ENCODE results near the gene TRIM47.
A peak's percentile ranks its signal among the peaks of the same experiment; 100 is the strongest.
"Not testable (repeated sequence)": the region's sequence is repeated elsewhere in the genome, so short reads cannot be mapped to it uniquely, and the experiment has no call there.

Gene TRIM47

GRCh38 chr17:75874323-75875181 is 3.8 kb downstream of the TRIM47 start:
- DNase-seq (ENCODE audit: low read depth, low spot score): no peak
- no peak overlapping the region for H3K4me3 ChIP-seq (ENCODE audit: low read length)

GRCh38 chr17:75873587-75874322 is 4.6 kb downstream of the TRIM47 start:
- H3K4me3 ChIP-seq (ENCODE audit: low read length): no peak overlapping the region
- DNase-seq (ENCODE audit: low read depth, low spot score): no peak

- no peak overlapping the region for H3K4me3 ChIP-seq (ENCODE audit: low read length)
- DNase-seq (ENCODE audit: low read depth, low spot score): no peak
Observed at GRCh38 chr17:75872434-75873351, 5.7 kb downstream of the TRIM47 start.

DNA sequence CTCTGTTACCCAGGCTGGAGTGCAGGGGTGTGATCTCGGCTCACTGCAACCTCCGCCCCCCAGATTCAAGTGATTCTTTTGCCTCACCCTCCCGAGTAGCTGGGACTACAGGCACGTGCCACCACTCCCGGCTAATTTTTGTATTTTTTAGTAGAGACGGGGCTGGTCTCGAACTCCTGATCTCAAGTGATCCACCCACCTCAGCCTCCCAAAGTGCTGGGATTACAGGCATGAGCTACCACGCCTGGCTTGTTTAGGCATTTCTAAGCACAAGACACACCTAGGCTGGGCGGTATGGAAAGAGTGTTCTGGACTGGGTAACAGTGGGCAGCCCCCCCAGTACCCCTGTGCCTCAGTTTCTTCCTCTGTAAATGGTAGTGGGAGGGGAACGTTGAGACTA is 8.2 kb downstream of the TRIM47 start:
- H3K4me3 ChIP-seq (ENCODE audit: low read length); DNase-seq (ENCODE audit: low read depth, low spot score): not testable (repeated sequence)

GRCh38 chr17:75869282-75870141 is 8.9 kb downstream of the TRIM47 start:
- DNase-seq (ENCODE audit: low read depth, low spot score): no peak
- no peak overlapping the region for H3K4me3 ChIP-seq (ENCODE audit: low read length)

GRCh38 chr17:75868730-75869281 is 9.6 kb downstream of the TRIM47 start:
- not testable (repeated sequence) for H3K4me3 ChIP-seq (ENCODE audit: low read length); DNase-seq (ENCODE audit: low read depth, low spot score)

GRCh38 chr17:75865404-75866188 is 12.8 kb downstream of the TRIM47 start:
- not testable (repeated sequence) for DNase-seq (ENCODE audit: low read depth, low spot score); H3K4me3 ChIP-seq (ENCODE audit: low read length)

DNA sequence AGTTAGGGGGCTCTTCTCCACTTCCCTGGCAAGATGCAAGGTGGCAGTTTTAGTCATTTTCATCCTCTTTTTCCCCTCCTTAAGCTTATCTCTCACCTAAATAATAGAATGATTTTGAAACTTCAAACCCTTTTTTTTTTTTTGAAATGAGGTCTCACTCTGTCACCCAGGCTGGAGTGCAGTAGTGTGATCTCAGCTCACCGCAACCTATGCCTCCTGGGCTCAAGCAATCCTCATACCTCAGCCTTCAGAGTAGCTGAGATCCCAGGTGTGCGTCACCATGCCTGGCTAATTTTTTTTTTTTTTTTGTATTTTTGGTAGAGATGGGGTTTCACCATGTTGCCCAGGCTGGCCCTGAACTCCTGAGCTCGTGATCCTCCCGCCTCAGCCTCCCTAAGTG is 13.5 kb downstream of the TRIM47 start:
- not testable (repeated sequence) for DNase-seq (ENCODE audit: low read depth, low spot score); H3K4me3 ChIP-seq (ENCODE audit: low read length)

DNA sequence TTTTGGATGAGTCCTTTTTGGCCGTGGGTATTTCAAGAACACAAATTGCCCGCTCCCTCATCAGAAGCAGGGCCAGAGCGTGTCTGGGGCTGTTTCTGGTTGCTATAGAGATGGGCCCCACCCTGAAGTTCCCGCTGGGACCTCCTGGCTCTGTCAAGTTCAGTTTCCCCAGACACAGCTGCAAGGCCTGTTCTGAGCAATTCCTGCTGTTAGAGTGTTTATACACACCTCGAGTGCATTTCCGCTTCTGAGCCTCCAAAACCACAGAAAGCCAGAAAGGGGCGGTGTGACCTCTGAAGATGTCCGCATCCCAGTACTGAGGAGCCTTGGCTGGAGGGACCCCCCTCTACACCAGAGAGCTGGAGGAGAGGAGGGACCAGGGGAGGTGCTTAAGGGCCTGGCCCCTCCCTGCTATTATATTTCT is 13.9 kb downstream of the TRIM47 start:
- DNase-seq (ENCODE audit: low read depth, low spot score): peak; percentile 87
- H3K4me3 ChIP-seq (ENCODE audit: low read length): no peak overlapping the region; the same call in none of the 2 replicates

DNA sequence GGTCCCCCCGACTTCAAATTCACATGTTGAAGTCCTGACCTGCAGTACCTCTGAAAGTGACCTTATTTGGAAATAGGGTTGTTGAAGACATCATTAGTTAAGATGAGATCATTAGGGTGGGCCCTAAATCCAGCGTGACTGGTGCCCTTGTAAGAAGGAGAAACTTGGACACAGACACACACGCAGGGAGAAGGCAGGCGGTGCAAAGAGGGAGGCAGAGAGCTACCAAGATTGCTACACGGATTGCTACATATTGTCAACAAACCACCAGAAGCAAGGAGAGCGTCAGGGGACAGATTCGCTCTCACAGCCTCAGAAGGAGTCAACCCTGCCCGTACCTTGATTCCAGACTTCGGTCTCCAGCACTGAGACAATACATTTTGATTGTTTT is 16.5 kb downstream of the TRIM47 start:
- no peak overlapping the region for H3K4me3 ChIP-seq (ENCODE audit: low read length)
- no peak for DNase-seq (ENCODE audit: low read depth, low spot score)

GRCh38 chr17:75859358-75859757 is 19.0 kb downstream of the TRIM47 start:
- DNase-seq (ENCODE audit: low read depth, low spot score): not testable (repeated sequence)

GRCh38 chr17:75856062-75856756 is 22.2 kb downstream of the TRIM47 start:
- H3K4me3 ChIP-seq (ENCODE audit: low read length): peak overlapping the region; percentile 87
- no peak for DNase-seq (ENCODE audit: low read depth, low spot score)

More at GRCh38 chr17:75859358-75859757, 19.0 kb downstream of the TRIM47 start:
- not testable (repeated sequence) for H3K4me3 ChIP-seq (ENCODE audit: low read length)

DNA sequence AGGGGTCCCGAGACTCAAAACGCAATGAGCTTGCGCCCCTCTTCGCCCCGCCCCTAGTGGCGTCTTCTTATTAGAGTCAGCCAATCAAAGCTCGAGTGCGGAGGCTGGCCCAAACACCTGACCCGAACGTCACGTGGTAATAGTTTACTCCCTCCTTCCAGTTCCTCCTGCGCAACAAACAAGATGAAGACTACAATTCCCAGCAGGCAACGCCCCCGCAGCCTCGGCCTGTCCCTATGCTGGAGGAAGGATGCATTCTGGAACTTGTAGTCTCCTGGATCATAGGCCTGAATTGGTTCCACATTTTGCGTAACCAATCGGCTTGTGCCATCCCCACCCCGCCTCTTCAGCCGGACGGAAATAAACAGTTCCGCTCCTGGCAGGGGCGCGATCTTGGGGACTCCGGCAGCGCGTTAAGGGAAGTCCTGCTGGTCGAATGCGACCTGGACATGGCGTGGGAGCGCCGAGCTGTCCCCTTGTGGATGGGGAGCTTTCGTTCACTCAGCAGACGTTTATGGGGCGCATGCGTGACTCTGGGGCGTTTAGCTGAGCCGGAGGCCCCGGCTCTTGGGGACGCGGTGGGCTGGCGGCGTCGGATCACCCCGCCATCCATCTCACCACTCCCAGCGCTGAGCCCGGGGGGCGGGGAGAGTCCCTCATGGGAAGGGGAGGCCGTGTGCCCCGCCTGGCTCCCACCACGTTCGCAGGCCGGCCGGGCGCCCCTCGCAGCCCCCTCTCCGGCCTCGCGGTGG is 22.9 kb downstream of the TRIM47 start, which contains the start of gene WBP2:
WBP2 (minus strand) TSS at position 26 of the 752 bp plus-strand sequence. CDS start 38 bp downstream, outside the sequence.
- peak; percentile 100 for DNase-seq (ENCODE audit: low read depth, low spot score)
- H3K4me3 ChIP-seq (ENCODE audit: low read length): peak within 1 kb of the TSS; percentile 87

- no peak for DNase-seq (ENCODE audit: low read depth, low spot score)
- H3K4me3 ChIP-seq (ENCODE audit: low read length): peak overlapping the region; percentile 87
Observed at GRCh38 chr17:75854881-75855309, 23.5 kb downstream of the TRIM47 start.

DNA sequence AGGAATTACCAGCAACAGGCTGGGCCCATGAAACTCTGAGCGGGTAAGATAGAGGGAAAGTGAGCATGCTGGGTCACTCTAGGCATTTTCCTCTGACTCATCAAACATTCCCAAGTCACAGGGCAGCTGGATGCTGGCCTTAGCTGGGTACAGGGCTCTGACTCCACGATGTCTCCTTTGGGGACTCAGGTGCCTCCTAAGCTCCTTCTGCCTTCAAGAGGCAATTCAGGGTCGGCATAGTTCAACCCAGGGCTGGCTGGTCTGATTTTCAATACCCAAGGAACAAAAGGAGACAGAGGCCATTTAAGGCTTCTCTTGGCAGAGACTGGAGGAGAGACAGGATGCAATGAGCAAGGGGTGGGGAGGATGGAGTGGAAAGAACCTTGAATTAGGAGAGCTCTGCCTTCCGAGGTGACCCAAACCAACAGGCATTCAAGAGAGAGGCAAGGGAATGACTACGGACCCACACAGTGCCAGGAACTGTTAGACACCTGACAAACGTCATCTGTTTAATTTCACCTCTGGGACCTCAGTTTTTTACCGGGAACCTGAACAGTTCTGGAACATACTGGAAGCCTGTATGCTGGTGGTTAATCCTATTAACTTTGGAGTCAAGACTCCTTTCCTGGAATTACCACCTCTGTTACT is 24.2 kb downstream of the TRIM47 start:
- H3K4me3 ChIP-seq (ENCODE audit: low read length): peak overlapping the region; percentile 87
- no peak for DNase-seq (ENCODE audit: low read depth, low spot score)

All from Jurkat, Clone E6-1 (cell line).